NCI-H748 (cell line): ENCODE measurements around the gene EXOC3L1.

Experiments
- DNase-seq: peaks from one replicate; lab custom pipeline; 2025; ENCODE audit not compliant: unreplicated experiment; lab: John Stamatoyannopoulos, UW

Gene EXOC3L1

DNA sequence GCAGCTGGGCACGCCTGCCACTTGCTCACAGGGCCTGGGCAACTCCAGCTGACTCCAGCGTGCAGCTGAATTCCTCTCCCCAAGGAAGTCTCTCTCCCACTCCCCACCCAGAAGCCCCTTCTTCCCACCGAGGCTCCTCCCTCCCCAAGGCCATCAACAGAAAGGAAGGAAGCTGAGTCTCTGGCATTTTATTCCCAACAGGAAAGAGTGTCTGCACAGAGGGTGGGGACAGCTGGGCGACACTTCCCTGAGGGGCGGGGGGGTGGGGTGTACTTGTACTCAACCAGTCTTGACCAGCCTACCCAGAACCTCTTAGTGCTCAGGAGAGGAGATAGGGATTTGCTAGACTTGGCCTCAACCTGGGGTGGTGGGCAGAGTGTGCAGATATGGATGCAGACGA is at the start of gene EXOC3L1:
Gene EXOC3L1, minus strand, starts transcription at position 96 of the 400 bp plus-strand sequence. CDS start 460 bp downstream, outside the sequence.
- no peak for DNase-seq

- no peak for DNase-seq
Observed at GRCh38 chr16:67238806-67239470, 49.0 kb upstream of the EXOC3L1 start.

DNA sequence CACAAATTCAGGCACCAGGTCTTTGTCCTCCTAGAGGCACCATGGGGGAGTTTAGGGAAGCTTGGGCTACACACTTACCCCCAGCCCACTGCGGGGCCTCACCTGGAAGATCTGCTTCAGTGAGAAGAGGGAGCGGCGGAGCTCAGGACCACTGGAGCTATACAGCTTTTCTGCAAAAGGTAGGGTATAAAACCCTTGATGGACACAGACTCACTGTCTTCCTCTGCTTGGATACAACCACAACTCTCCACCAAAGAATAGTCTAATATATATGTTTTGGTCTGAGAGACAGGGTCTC is 48.3 kb upstream of the EXOC3L1 start:
- no peak for DNase-seq

DNA sequence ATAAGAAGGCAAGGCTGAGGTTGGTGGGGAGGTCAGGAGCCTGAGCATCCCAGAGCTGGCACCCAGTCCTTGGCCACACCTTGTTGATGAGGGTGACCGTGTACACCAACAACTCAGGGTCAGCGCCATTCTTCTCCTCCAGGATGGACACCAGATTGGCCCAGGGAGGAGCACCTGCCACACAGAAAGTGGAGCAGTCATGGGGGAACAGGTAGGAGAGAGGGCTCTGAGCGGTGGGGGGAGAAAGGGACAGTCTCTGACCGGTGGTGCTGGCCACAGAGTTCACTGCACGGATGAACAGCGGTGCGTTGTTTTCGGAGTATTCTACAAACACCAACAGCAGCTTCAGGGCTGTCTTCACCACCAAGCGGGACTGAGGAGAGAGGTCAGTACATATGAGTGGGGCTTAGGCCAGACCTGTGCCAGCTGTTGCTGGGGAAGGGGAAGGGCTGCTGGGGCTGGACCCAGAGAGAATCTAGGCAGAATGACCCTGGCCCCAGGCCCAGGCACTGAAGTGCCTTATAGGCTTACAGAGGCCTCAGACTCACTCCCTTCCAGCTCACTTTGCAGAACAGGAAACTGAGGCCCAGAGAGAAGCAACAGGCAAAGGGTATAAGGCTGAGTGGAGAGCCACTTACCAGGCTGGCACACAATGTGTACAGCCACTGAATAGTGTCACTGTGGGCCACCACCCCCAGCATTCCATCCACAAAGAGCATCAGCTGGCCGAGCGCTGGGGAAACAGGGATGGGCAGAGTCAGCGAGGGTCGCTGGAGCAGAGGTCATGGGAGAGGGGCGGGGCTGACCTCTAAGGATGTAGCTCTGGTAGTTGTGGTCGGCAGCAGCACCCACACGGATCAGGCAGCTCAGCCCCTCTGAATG is 47.7 kb upstream of the EXOC3L1 start:
- no peak for DNase-seq

- peak; percentile 8 for DNase-seq
Observed at GRCh38 chr16:67236563-67237395, 46.8 kb upstream of the EXOC3L1 start.

- no peak for DNase-seq
Observed at GRCh38 chr16:67235816-67236562, 46.1 kb upstream of the EXOC3L1 start.

- DNase-seq: no peak
Observed at GRCh38 chr16:67234180-67234597, 44.3 kb upstream of the EXOC3L1 start.

DNA sequence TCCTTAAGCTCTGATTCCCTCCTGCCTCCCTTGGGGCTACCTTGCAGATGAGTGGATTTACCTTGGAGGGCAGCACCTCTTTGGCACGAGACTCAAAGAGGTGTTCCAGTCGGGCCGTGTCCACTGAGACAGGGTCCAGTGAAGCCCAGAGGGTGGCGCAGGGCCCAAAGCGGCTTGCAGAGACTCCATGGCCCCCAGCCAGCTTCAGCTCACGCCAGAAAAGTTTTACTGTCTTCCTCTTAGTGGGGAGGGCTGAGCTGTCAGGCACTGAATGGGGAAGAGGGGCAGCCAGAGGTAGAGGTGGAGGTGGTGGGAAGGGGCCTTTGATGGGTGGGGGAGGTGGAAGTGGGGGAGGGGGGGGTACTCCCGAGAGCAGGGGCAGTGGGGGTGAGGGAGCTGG is 43.7 kb upstream of the EXOC3L1 start:
- DNase-seq: no peak

GRCh38 chr16:67230809-67231660 is 41.1 kb upstream of the EXOC3L1 start:
- DNase-seq: no peak

- DNase-seq: no peak
Observed at GRCh38 chr16:67229906-67230808, 40.2 kb upstream of the EXOC3L1 start.

- DNase-seq: no peak
Observed at GRCh38 chr16:67228905-67229304, 39.0 kb upstream of the EXOC3L1 start.

- no peak for DNase-seq
Observed at GRCh38 chr16:67228034-67228785, 38.3 kb upstream of the EXOC3L1 start.

DNA sequence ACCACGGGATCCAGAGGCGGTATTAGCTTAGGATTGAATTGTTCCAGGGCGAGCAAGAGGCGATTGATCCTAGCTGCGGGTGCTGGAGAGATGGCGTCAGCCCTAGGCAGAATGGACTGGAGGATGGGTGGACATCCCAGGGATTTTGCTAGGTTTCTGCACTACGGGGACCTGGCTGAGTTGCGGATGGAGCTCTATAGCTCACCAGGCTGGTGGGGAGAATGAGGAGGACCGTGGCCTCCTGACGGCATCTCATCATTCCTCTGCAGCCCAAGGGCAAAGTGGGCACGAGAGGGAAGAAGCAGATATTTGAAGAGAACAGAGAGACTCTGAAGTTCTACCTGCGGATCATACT is 37.6 kb upstream of the EXOC3L1 start:
- no peak for DNase-seq

- peak; percentile 96 for DNase-seq
Observed at GRCh38 chr16:67226804-67227566, 37.0 kb upstream of the EXOC3L1 start, which contains the start of gene TMEM208. TMEM208 (plus strand) TSS chr16:67227130; CDS start chr16:67227219, 89 bp downstream.

DNA sequence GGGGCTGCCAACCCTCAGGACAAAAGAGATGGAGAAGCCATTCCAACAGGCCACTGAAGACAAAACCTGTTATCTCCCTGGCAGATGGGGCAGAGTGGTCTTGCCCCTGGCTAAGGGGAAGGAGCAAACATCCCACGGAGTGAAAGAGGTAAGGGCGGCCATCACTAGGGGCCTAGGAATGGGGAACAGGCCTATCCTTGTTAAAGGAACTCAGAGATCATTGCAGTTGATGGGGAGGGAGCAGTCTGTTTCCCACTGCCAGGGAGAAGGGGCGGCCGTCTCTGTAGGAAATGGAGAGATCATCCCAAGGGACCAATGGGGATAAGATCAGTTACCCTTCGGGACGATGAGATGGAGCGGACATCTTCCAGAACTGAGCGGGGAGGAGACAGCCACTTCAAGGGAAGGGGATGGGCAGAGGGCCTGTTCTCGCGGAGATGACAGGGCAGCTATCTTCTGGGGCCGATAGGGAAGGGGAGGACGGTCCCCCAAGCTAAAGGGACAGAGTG is 36.4 kb upstream of the EXOC3L1 start:
- no peak for DNase-seq

GRCh38 chr16:67223992-67224391 is 34.1 kb upstream of the EXOC3L1 start:
- no peak for DNase-seq
